GM21825 (cell line): Measurements from ENCODE around the gene SHLD2.
"Not testable (repeated sequence)": the region's sequence is repeated elsewhere in the genome, so short reads cannot be mapped to it uniquely, and the experiment has no call there.

Experiments
- ATAC-seq: cut with Tn5 transposase; IDR thresholded peaks from one replicate; pipeline ENCODE4 v1.9.1; 2021; ENCODE audit warnings: mild to moderate bottlenecking, moderate library complexity; ENCODE audit not compliant: unreplicated experiment

The SHLD2 gene

DNA sequence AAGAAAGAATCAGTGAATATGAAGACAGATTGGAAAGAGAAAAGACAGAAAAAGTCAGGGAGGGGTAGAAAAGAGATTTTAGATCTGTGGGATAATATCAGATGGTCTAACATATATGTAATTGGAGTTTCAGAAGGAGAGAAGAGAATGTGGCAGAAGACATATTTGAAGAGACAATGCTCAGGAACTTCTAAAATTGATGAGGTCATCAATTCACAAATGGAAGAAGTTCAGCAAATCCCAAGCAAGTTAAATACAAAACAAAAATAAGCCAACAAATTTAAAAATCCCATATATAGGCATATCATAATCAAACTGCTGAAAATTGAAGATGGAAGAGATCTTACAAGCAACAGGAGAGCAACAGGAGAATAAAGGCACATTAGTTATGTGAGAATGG is 42.5 kb downstream of the SHLD2 start:
- not testable (repeated sequence) for ATAC-seq

DNA sequence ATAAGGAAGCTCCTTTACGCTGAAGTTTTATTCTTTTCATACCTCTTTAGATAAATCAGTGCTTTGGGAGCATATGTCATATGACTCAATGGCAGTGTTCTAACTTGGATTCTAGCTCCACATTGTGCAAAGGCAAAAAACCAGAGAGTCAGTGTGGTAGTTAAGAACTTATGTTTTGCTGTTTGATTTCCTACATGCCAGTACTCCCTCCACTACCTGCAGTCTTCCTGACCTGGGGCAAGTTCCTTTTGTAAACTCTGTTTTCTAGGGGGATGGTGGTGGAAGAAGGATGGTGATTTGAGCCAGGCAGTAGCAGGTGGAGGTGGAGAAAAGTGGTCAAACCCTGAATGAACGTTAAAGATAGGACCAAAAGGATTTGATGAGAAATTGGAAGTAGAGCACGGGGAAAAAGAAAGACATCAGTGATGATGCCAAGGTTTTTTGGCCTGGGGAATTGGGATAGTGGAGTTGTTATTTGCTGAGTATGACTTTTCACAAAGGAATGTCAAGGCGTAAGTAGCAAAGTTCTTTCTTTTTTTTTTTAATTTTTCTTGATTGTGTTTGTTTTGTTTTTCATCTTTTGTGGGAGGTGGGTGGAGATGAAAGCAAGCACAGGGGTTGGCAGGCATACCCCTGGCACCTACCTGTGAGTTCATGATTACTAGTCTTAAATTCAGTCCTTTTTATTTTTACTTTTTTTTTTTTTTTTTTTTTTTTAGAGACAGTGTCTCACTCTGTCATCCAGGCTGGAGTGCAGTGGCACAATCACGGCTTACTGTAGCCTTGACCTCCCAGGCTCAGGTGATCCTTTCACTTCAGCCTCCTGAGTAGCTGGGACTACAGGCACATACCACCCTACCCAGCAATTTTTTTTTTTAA is 47.5 kb downstream of the SHLD2 start:
- ATAC-seq: not testable (repeated sequence)

DNA sequence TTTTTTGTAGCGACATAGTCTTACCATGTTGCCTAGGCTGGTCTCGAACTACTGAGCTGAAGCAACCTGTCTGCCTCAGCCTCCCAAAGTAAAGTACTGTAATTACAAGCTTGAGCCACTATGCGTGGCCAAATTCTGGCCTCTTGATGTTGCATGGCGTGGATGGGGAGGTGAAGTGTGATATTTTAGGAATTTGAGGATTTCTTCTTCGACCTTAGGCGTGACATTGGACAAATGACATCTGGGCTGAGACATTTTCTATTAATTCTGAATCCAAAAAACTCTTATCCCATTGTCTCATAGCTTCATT is 48.1 kb downstream of the SHLD2 start:
- not testable (repeated sequence) for ATAC-seq

DNA sequence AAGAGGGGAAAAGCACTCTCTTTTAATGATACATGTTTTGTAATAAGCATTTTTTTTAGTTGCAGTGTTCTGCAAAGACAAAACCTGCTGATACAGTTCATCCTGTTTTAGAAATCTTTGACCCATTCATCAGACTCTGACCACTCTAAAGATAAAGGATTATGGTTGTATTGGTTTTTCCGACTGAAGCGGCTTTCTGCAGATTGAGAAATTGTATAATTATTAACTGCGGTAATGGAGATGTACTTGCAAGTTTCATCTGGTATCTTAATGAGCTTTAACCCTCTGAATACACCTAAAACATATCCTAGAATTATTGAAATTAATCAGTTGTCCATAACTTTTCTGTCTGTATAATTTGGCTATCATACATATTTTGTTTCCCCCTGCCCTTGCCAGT is 50.6 kb downstream of the SHLD2 start:
- ATAC-seq: not testable (repeated sequence)

DNA sequence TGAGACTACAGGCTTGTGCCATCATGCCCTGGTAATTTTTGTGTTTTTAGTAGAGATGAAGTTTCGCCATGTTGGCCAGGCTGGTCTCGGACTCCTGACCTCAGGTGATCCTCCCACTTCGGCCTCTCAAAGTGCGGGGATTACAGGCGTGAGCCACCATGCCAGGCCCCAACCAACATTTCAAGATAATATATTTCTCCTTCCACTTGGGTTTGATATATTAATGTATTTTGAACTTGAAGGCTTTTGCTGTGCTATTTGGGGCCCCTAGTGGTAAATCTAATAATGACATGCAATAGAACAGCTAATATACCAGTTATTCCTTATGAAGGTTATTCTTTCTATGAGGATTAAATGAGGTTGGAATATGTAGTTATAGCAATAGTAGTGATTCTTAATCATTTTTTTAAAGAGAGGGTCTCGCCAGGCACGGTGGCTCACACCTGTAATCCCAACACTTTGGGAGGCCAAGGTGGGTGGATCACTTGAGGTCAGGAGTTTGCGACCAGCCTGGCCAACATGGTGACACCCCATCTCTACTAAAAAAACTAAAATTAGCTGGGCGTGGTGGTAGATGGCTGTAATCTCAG is 54.1 kb downstream of the SHLD2 start:
- ATAC-seq: not testable (repeated sequence)

DNA sequence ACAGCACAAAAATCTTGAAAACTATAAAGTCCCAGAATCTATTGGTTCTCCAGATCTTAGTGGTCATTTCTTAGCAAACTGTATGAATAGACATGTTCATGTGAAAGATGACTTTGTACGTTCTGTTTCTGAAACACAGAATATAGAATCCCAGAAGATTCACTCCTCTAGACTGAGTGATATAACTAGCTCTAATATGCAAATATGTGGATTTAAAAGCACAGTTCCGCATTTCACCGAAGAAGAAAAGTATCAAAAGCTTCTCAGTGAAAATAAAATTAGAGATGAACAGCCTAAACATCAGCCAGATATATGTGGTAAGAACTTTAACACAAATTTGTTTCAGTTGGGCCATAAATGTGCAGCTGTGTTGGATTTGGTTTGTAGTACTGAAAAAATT is 56.5 kb downstream of the SHLD2 start:
- not testable (repeated sequence) for ATAC-seq

DNA sequence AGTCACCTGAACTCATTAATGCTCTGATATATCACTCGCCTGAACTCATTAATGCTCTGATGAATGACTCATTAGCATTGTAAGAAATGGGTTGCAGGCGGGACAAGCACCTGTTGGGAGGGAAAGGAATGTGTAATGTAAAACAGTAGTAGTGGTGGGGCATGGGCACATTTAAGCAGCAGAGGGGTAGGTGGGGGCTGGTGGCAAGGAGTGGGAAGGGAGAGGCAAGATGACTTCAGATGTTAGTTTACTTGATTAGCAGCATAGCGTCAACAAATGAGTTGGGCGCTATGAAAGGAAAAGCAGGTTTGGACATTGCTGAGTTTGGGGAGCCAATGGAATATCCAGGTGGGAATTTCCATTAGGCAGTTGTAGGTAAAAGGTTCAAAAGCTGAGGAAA is 61.8 kb downstream of the SHLD2 start:
- ATAC-seq: not testable (repeated sequence)

DNA sequence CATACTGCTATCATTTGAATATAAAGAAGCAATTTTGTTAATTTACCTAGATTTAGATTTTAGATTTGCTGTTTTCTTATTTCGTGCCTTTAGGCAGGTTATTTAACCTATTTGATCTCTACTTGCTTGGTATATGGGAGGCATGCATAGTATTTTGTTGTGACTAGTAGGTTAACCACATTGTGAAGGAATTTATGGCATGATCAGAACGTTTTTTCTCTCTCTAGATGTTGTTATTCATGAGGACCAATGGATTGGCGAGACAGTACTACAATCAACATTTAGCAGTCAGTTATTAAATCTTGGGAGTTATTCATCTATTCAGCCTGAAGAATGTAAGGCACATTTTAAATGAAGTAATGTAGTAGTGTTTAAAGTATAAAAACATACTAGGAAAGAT is 62.8 kb downstream of the SHLD2 start:
- not testable (repeated sequence) for ATAC-seq

DNA sequence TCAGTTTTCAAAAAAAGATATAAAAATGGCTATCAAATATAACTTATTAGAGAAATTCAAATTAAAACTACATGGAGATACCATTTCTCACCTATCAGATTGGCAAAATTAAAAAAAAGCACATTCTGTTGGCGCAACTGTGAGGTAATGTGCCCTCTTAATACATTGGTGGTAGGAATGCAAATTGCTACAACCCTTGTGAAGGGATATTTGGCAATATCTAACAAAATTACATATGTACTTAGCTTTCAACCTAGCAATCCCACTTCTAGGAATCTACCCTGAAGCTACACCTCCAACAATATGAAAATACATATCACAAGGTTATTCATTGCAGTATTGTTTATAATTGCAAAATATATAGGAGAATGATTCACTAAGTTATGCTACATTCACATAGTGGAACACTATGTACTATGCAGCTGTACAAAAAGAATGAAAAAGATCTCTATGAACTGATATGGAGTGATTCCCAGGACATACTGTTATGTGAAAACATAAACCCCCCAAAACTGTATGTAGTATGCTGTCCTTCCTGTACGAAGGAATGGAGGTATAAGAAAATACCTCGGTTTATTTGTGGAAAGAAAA is 67.8 kb downstream of the SHLD2 start:
- ATAC-seq: not testable (repeated sequence)

DNA sequence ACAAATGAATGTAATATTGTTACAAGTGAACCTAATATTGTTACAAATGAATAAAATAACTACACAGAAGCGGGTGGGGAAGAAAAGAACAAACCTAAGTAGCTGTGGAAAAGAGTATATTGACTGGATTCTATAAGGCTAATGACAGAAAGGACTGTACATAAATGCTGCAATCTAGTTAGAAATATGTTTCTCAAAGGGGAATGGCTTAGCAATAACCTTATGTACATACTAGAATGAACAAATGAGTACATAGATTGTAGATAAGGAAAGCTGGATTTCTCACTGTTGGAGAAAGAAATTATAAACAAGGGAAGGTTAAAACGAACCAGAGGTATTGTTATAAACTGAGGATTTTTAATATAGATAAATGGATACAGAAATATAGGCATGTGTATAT is 68.4 kb downstream of the SHLD2 start:
- not testable (repeated sequence) for ATAC-seq

DNA sequence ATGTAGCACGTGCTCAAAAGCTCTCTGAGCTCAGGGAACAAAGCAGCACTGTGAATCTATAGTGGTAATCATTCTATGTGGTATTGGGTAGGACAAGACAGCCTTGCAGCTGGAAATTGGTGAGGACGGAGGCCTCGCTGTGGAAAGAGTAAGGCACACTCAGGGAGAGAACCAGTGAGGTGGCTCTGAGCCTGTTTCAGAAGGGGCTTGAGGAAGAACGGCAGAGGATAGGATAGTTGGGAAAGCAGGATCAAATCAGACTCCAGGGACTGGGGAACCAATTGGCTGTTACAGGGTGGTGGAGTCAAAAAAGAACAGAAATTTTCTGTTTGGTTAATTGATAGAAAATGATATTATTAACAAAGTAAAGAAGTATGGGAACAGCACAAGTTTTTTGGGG is 74.9 kb downstream of the SHLD2 start:
- ATAC-seq: not testable (repeated sequence)

DNA sequence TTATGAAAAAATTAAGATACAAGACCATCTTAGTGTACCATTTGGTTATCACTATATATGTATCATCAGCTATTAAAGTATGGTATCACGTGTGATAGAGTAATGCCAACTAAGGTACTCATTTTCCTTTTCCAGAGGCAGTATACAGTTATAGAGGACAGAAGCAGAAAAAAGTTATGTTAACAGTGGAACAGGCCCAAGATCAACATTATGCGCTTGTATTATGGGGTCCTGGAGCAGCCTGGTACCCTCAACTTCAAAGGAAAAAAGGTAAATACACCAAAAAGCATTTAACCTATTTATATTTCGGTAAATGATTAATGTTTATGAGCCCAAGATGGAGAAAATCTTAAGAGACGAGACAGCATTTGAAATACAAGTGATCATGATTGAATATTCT is 75.7 kb downstream of the SHLD2 start:
- ATAC-seq: not testable (repeated sequence)

DNA sequence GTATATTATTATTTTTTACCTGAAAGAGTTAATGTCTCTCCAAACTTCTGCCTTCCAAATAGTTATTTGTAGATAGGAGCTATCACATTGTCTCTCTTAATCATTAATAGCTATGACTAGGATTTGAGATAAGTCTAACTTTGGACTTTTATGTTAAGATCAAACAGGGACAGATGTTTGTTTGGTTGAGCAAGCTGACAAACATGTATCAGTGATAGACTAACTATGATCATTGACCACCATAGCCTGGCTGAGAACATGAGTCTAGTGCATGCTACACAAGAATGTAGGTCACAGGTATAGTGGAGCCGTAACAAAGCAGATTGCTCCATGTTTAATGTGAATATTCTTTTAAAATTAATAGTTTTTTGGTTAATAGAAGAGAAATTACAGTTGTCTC is 76.7 kb downstream of the SHLD2 start:
- ATAC-seq: not testable (repeated sequence)

DNA sequence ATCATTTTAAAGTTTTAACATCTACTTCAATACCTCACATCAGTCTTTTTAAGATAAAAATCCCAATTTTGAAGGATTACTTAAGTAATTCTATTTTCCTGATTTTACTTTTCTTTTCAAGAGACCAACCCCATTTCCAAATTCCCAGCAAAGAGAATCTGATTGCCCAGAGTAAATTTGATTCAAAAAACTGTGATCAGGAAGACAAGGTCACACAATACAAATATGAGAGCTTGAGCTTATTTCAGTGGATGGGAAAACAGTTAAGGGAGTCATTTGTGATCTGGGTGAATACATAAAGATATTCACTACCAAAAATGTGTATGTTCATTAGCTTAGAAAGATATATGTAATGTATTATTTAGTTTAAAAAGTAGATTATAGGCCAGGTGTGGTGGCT is 77.2 kb downstream of the SHLD2 start:
- ATAC-seq: not testable (repeated sequence)

DNA sequence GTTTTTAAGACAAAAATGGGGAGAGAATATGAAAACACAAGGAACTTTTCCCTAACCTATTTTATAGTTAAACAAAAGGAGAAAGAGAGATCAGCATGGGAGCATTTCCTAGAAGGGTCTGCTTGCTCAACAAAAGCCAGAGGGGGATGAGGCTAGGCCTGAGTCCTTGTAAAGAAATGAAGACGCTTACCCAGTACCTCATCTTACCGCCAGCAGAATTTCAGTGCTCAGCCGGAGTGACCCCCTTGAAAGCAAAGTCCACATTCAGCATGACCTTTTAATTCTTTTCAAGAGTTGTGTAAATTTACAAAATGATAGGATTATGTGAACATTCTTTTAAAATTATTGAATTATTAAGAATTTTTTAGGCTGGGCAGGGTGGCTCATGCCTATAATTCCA is 82.6 kb downstream of the SHLD2 start:
- ATAC-seq: not testable (repeated sequence)

DNA sequence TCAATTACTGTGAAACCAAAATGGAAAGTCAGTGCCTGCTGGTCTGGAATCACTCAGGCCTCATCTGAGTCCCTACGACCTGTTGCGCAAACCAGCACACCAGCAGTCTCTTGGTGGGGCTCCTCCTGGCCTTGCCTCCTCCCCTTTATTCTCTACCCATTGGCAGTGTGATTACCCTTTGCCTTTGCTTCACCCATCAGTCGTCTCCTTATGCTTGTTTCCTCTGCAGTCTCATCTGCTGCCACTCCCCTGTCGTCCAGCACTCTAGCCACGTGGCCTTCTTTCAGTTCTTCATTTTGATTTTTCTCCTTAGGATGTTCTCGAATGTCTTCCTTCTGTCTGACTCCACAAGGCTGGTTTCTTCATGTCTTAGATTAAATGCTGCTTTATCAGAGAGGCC is 89.4 kb downstream of the SHLD2 start:
- ATAC-seq: peak; percentile 60

DNA sequence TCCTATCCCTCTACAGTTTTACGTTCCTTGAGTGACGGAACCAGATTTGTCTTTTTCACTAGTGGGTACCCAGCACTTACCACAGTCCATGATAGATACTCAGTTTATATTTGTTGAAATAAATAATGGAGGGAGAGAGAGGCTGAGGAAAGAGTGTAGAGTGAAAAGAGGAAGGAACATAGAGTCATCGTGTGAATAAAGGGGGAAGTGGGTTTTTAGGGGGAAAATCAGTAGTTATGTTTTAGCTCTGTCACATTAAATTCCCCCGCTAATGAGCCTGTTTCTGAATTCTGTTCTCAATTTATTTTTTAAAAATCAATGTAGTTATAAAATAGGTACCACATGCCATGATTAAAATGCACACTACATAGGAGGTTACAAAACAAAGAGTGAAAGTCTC is 91.0 kb downstream of the SHLD2 start:
- not testable (repeated sequence) for ATAC-seq

DNA sequence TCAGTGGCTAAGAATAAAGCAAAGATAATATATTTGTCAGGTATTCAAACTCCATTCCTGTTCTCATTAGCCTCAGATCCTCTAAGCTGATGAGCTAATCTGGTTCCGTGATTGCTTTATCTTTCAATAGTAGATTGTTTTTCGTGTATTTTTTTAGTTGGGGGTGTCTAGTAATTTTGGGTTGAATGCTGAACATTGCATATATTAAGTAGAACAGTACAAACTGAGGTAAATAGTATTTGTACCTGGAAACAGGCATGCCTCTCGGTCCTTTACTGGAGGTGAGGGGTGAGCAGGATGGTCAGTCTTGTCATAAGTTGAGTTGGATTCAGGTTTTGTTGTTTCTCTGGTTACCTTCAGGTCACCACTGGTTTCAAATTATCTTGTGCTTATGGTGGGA is 92.6 kb downstream of the SHLD2 start:
- not testable (repeated sequence) for ATAC-seq

DNA sequence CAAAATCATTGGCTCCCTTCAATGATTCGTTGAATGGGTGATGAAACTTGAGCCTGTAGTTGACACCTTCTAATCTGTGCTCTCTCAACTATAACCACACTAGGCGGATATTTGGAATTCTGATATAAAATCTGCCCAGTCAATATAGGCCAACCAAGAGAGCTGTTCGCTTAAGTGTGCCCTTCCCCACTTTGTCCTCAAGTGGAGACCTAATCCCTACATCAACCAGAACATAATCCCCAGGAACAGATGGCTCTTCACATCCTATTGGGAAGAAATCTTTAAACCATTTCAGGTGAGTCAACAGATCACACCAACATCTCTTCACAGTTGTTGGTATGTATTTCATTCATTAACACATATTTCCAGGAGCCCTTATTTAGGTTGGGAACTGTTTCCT is 96.8 kb downstream of the SHLD2 start:
- ATAC-seq: not testable (repeated sequence)

DNA sequence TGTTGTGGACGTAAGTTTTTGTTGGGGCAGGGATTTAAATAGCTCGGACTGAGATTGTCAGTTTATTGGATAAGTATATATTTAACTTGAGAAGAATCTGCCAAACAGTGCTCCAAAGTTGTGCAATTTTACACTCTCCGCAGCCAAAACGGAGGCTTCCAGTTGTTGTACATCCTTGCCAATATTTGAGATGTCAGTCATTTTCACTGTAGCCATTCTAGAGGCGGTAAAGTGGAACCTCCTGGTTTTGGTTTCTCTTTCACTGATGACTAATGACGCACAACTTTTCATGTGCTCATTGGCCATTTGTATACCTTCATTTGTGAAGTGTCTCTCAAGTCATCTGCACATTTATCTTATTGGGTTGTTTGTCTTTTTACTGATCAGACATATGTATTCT is 105.9 kb downstream of the SHLD2 start:
- ATAC-seq: peak; percentile 61

DNA sequence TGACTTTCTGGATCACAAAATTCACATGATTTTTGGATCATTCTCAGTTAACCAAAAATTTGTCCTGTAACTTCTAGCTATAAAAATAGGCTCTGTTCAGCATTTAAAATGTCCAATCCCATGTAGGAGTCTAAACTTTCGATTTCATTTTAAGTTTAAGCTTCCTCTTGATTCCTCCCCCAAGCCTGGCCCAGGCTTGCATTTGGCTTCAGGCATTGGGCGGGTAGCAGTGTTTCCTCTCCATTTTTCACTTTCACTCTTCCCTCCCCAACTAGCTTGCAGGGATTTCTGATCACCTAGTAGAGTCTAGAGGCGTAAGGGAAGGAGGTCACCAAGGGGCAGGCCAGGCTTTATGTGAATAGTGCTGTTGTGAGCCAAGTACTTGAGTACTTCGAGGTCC is 109.8 kb downstream of the SHLD2 start:
- peak; percentile 27 for ATAC-seq

DNA sequence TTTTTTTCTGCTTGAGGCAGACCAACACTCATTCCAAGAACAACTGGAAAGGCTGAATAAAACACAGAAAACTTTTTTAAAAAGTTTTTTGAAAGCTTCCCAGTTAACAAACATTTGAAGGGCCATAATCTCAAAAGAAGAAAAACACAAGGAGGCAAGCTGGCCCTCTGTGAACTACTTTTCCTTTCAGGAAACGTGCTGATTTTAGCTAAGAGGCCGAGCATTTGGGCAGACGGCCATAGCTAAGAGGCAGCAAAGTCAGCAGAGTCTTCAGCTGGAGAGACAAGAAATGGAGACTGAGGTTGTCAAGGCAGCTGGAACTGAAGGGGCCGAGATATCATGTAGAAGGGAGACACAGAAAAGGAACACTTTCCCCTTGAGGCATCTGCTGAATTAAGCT is 111.9 kb downstream of the SHLD2 start:
- ATAC-seq: not testable (repeated sequence)
